IPS DF 6.9 (cell line): Measurements from ENCODE around the gene IGSF9.

Experiments used
- DNase-seq: peaks from one replicate; pipeline ENCODE4 v3.0.0-alpha.2; 2013; ENCODE audit warnings: low read depth, low spot score
- H3K27ac ChIP-seq: one replicate; pipeline ENCODE4 v1.5.1; 2013; ENCODE audit warnings: low read length, control low read depth
- H3K27me3 ChIP-seq: 2 replicates; pipeline ENCODE4 v1.6.1; 2013; ENCODE audit warnings: mild to moderate bottlenecking, low read length; ENCODE audit not compliant: control insufficient read depth, insufficient read depth
- H3K36me3 ChIP-seq: 2 replicates; pipeline ENCODE4 v1.6.1; 2013; ENCODE audit warnings: low read length; ENCODE audit not compliant: control insufficient read depth, insufficient read depth
- H3K4me1 ChIP-seq: 2 replicates; pipeline ENCODE4 v1.6.1; 2013; ENCODE audit warnings: low read length; ENCODE audit not compliant: control insufficient read depth, insufficient read depth
- H3K4me3 ChIP-seq: 2 replicates; pipeline ENCODE4 v1.5.1; 2013; ENCODE audit warnings: mild to moderate bottlenecking, low read length
- H3K9me3 ChIP-seq: 2 replicates; pipeline ENCODE4 v1.6.1; 2013; ENCODE audit warnings: low read length, inconsistent platforms; ENCODE audit not compliant: control insufficient read depth, insufficient read depth
- WGBS: extraction: QIAGEN DNeasy Blood & Tissue Kit; methylation state at CpG from one replicate; pipeline ENCODE4 v1.1.7; 2013; ENCODE audit warnings: mixed read lengths, missing lambda C conversion rate; ENCODE audit not compliant: insufficient read length, insufficient coverage; 5-methylcytosine and 5-hydroxymethylcytosine counted together

The IGSF9 gene

DNA sequence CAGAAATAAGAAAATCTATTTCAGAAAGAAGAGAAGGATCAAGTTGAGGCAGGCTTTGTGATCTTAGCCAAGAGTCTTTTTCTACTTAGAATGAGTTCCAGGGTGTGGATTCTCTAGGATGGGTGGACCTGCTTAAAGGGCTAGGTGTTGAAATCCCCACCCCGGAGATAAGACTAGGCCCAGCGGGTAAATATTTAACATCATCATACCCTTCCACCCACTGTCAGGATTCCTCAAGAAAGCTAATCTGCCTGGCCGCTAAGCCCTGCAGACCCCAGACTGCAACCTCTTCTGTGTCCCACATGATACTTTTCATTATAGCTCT lies 5.8 kb downstream of the IGSF9 start:
- no peak overlapping the region for H3K4me3 ChIP-seq
- no CpG with 5 or more reads among the region's 3 CpGs for WGBS
- DNase-seq, result no peak
- peaks cover 7% of the 10 kb centered on the region; the same call in 1 of the 2 replicates for H3K36me3 ChIP-seq
- no peak overlapping the region for H3K27ac ChIP-seq
- no peaks in the 10 kb centered on the region for H3K9me3 ChIP-seq
- no peaks in the 10 kb centered on the region for H3K27me3 ChIP-seq
- H3K4me1 ChIP-seq, result peaks cover 7% of the 10 kb centered on the region

DNA sequence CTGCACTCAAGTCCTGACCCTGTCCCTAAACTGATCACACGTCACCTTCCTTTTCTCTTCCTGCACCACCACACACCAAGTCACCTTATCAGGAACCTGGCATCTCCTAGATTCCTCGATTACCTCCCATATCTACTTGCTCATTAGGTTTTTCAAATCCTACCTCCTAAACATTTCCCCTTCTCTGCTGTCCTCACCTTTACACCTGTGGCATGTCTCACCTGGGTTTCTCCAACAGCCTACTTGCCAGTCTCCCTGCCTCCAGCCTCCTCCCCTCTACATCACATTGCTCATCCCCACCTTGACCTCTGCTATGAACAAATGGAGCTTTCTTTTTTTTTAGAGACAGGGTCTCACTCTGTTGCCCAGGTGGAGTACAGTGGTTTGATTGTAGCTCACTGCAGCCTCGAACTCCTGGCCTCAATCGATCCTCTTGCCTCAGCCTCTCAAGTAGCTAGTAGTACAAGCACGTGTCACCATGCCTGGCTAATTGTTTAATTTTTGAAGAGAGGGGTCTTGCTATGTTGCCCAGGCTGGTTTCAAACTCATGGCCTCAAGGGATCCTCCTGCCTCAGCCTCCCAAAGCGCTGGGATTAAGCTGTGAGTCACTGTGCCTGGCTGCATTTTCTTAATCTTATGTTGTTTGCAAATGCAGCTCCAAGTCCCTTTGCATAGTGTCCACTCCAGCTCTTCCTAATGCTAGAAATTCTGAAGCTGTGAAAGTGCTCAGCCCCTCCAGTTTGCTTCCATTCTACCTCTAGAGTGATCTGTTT lies 6.3 kb downstream of the IGSF9 start:
- no peaks in the 10 kb centered on the region for H3K9me3 ChIP-seq
- no peak overlapping the region for H3K4me3 ChIP-seq
- peaks cover 5% of the 10 kb centered on the region for H3K4me1 ChIP-seq
- no peaks in the 10 kb centered on the region for H3K27me3 ChIP-seq
- WGBS, result no CpG with 5 or more reads among the region's 6 CpGs
- H3K36me3 ChIP-seq, result peaks cover 11% of the 10 kb centered on the region
- DNase-seq, result no peak
- no peak overlapping the region for H3K27ac ChIP-seq

- Histone ChIP-seq H3K4me3 (no peak overlapping the region), H3K27me3 (no peaks in the 10 kb centered on the region), H3K27ac (no peak overlapping the region), H3K36me3 (peaks cover 13% of the 10 kb centered on the region), H3K4me1 (peaks cover 5% of the 10 kb centered on the region), H3K9me3 (no peaks in the 10 kb centered on the region)
- DNase-seq, result no peak
- no CpG with 5 or more reads among the region's 7 CpGs for WGBS
Observed at GRCh38 chr1:159938211-159938852, 7.1 kb downstream of the IGSF9 start.

DNA sequence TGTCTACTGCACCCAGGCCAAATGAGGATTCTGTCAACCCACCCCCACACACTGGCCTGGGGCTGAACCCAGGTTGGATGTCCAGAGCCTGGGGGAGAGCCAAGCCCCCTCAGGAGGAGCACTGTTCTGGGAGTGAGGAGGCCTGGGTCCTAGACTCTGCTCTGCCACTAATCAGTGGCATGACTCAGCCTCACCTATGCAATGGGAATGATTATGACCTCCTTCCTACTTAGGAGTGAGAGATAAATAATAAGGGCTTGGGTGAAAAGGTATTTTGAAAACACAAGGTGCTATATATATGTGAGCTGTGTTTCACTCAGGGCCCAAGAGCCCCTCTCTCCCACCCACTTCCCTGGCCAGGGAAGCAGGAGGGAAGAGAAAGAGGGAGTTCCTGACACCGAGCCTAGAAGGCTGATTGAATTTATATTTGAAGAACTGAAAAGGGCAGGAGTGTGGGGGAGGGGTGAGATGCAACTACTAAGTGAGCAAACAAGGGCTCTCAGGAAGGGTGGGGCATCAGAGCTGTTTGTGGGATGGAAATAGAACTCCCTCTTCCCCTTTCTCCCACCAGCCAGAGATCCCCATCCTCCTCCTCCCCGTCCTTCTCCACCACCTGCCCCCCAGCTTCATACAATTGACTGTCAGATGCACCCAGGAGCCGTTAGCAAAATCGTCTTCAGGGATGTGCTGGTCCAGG lies 8.2 kb downstream of the IGSF9 start:
- H3K36me3 ChIP-seq, result peaks cover 13% of the 10 kb centered on the region
- H3K9me3 ChIP-seq, result no peaks in the 10 kb centered on the region
- H3K4me1 ChIP-seq, result peaks cover 5% of the 10 kb centered on the region
- WGBS, result no CpG with 5 or more reads among the region's 4 CpGs
- H3K27me3 ChIP-seq, result no peaks in the 10 kb centered on the region
- H3K27ac ChIP-seq, result no peak overlapping the region
- no peak for DNase-seq
- no peak overlapping the region for H3K4me3 ChIP-seq

GRCh38 chr1:159936273-159936904 lies 9.0 kb downstream of the IGSF9 start:
- peaks cover 5% of the 10 kb centered on the region for H3K4me1 ChIP-seq
- H3K36me3 ChIP-seq, result peaks cover 15% of the 10 kb centered on the region
- no CpG with 5 or more reads among the region's 16 CpGs for WGBS
- no peak overlapping the region for H3K4me3 ChIP-seq
- H3K9me3 ChIP-seq, result no peaks in the 10 kb centered on the region
- DNase-seq, result no peak
- no peaks in the 10 kb centered on the region for H3K27me3 ChIP-seq
- no peak overlapping the region for H3K27ac ChIP-seq

- Histone ChIP-seq H3K27me3 (no peaks in the 10 kb centered on the region), H3K4me1 (peaks cover 5% of the 10 kb centered on the region), H3K4me3 (no peak overlapping the region), H3K27ac (no peak overlapping the region), H3K36me3 (peaks cover 17% of the 10 kb centered on the region), H3K9me3 (no peaks in the 10 kb centered on the region)
- WGBS, result no CpG with 5 or more reads among the region's 4 CpGs
- no peak for DNase-seq
Observed at GRCh38 chr1:159935719-159936272, 9.6 kb downstream of the IGSF9 start.

DNA sequence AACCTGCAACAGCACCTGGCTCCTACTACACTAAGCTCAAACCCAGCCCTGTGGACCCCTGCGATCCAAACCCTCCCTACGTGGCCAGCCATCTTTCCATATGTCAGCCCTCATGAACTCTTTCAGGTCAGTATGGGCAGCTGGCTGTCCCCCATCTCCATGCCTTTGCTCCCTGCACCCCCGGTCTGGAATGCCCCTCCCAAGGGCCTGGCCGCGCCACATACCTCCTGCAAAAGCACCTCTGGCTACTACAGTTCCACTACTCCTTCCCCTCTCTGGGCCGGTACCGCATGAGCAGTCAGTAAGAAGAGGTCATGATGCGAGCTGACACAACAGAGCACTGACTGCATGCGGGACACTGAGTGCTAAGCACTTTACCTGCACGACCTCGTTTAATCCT lies 10.1 kb downstream of the IGSF9 start:
- Histone ChIP-seq H3K36me3 (peaks cover 17% of the 10 kb centered on the region), H3K4me3 (no peak overlapping the region), H3K27ac (no peak overlapping the region), H3K9me3 (no peaks in the 10 kb centered on the region), H3K27me3 (no peaks in the 10 kb centered on the region), H3K4me1 (peaks cover 5% of the 10 kb centered on the region)
- DNase-seq, result no peak
- no CpG with 5 or more reads among the region's 11 CpGs for WGBS

DNA sequence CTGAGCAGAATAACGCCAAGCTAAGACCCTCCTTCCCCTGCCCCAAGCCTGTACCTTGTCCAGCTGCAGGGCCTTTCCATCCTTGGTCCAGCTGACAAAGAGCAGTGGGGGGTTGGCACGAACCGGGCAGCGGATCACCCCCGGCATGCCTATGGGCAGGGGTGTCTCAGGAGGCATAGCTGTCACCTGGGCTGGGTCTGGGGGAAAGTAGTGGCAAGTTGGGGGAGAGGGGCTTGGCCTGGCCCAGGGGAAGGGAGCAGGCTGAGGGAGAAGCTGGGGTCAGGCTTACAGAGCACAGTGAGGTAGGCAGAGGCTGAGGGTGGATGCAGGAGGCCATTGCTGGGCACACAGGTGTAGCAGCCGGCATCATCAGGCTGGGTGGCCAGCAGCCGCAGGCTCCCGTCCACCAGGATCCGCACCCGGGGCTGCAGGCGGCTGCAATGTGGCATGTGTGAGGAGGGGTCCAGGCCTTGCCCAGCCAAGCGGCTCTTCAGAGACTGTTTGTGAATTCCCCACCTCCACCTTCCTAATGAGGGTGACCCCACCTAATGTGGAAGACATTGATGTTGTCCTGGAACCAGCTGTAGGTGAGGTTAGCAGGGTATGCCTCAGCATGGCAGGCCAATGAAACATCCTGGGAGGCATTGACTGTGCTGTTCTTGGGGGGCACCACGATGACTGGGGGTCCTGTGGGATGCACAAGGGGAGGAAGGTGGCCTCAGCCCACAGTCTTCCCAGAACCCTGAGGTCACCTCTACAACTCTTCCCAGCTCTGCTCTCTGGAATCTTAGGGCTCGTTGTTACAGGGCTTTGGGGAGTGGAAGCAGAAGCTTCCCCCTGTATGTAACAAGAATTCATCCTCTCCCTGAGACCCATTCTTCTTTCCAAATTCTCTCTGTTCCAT lies 11.0 kb downstream of the IGSF9 start:
- WGBS, result no CpG with 5 or more reads among the region's 14 CpGs
- Histone ChIP-seq H3K27ac (no peak overlapping the region), H3K27me3 (no peaks in the 10 kb centered on the region), H3K9me3 (no peaks in the 10 kb centered on the region), H3K4me1 (peaks cover 5% of the 10 kb centered on the region), H3K4me3 (no peak overlapping the region), H3K36me3 (peaks cover 17% of the 10 kb centered on the region)
- DNase-seq, result no peak

DNA sequence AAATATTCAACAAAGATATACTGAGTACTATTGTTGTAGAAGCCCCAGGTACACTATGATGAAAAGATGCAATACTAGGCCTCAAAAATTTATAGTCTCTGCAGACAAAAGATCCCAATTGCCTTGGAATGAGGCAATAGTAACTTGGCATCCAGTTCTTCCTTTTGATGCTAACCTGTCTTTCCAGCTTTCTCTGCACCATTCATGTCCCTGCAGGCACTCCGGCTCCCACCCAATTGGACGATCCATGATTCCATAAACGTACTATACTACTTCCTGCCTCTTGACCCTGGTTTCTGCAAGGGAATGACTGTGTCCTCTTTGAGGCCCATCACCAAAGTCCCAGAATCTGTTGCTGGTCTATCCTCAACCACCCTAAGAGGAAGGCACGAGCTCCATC lies 12.1 kb downstream of the IGSF9 start:
- WGBS, result no CpG with 5 or more reads among the region's 4 CpGs
- Histone ChIP-seq H3K4me1 (peaks cover 5% of the 10 kb centered on the region), H3K36me3 (peaks cover 17% of the 10 kb centered on the region), H3K27me3 (no peaks in the 10 kb centered on the region), H3K9me3 (no peaks in the 10 kb centered on the region), H3K27ac (no peak overlapping the region), H3K4me3 (no peak overlapping the region)
- DNase-seq, result no peak
